Brain pericyte (primary cell): ENCODE data around the gene AK9.

Experiments used
- DNase-seq: peaks from one replicate; pipeline ENCODE4 v3.0.0-alpha.2; 2012; ENCODE audit warnings: low read depth, low spot score

AK9 gene

GRCh38 chr6:109456710-109457561 lies 234.1 kb downstream of the AK9 start:
- no peak for DNase-seq

GRCh38 chr6:109456111-109456583 lies 234.9 kb downstream of the AK9 start:
- DNase-seq = no peak

GRCh38 chr6:109455437-109456110 lies 235.4 kb downstream of the AK9 start, which contains the start of gene MICAL1:
Gene MICAL1 (minus strand): TSS chr6:109455772. CDS start chr6:109454196, 1,576 bp downstream.
- no peak for DNase-seq

GRCh38 chr6:109454496-109455436 lies 236.2 kb downstream of the AK9 start:
- no peak for DNase-seq

GRCh38 chr6:109453594-109454495 lies 237.2 kb downstream of the AK9 start:
- no peak for DNase-seq

GRCh38 chr6:109453156-109453555 lies 237.8 kb downstream of the AK9 start:
- no peak for DNase-seq

- no peak for DNase-seq
Observed at GRCh38 chr6:109452181-109452580, 238.8 kb downstream of the AK9 start.

GRCh38 chr6:109451376-109451775 lies 239.6 kb downstream of the AK9 start:
- no peak for DNase-seq

GRCh38 chr6:109450801-109451200 lies 240.2 kb downstream of the AK9 start:
- no peak for DNase-seq

- DNase-seq = no peak
Observed at GRCh38 chr6:109449795-109450673, 241.0 kb downstream of the AK9 start.

- no peak for DNase-seq
Observed at GRCh38 chr6:109449064-109449794, 241.8 kb downstream of the AK9 start.

GRCh38 chr6:109448615-109449014 lies 242.4 kb downstream of the AK9 start:
- DNase-seq = no peak

GRCh38 chr6:109447878-109448555 lies 243.0 kb downstream of the AK9 start:
- no peak for DNase-seq

GRCh38 chr6:109447087-109447486 lies 243.9 kb downstream of the AK9 start:
- no peak for DNase-seq

- no peak for DNase-seq
Observed at GRCh38 chr6:109446541-109446940, 244.5 kb downstream of the AK9 start.

- no peak for DNase-seq
Observed at GRCh38 chr6:109446072-109446471, 244.9 kb downstream of the AK9 start.

- DNase-seq = no peak
Observed at GRCh38 chr6:109445382-109445781, 245.6 kb downstream of the AK9 start.

- DNase-seq = no peak
Observed at GRCh38 chr6:109443425-109443950, 247.5 kb downstream of the AK9 start.
